ENCODE measurements around the gene ITK. TPM values are rescaled to one million over a fixed set of nuclear protein-coding genes. Genes with fewer than 3 reads are reported as not detected.

The ITK gene
- total and polyA plus RNA-seq, 10 donors: 5.6 to 81.1 (median 39.9) TPM

DNA sequence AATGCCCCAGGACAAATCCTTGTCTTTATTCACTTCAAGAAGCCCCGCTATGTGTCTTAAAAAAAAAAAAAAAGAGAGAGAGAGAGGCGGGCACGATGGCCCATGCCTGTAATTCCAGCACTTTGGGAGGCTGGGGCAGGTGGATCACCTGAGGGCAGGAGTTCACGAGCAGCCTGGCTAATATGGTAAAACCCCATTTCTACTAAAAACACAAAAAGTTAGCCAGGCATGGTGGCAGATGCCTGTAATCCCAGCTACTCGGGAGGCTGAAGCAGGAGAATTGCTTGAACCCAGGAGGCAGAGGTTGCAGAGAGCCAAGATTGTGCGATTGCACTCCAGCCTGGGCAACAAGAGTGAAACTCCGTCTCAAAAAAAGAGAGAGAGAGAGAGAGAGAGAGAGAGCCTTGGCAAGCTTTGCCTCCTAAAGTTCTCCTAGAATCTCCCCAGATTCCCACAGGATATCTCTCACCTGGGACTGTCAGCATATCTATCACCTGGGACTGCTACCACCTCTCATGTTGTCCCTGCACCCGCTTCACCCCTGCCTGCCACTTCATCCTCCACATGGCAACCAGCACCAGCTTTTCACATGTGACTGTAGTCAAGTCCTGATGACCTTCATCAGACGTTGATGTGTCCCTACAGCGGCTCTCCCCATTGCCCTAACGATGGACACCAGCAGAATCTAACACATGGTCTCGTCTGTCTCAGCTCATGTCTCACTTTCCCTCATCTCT lies 5.8 kb downstream of the ITK start:
- H3K4me3 ChIP-seq: peak overlapping the region in 3 of 8 donors; percentile 13 to 65 (median 36)
- intact Hi-C loops (cut with DNase I; ENCODE audit: low total_unique reads): no loop called here
- 75 to 82% (median 79%) methylated on average over 12 of the region's 12 CpGs for WGBS, 5 donors
- H3K9me3 ChIP-seq: no peaks in the 10 kb centered on the region
- no peaks in the 10 kb centered on the region for H3K27me3 ChIP-seq (replicated peaks in 1 of 7)
- H3K4me1 ChIP-seq: peaks cover 0 to 46% (median 0%) of the 10 kb centered on the region in 6 donors
- DNase-seq: no peak
- H3K27ac ChIP-seq: peak overlapping the region in 3 of 8 donors; percentile 5 to 84 (median 78)
- no peaks in the 10 kb centered on the region for H3K36me3 ChIP-seq
- TF ChIP-seq, protein P1, sequence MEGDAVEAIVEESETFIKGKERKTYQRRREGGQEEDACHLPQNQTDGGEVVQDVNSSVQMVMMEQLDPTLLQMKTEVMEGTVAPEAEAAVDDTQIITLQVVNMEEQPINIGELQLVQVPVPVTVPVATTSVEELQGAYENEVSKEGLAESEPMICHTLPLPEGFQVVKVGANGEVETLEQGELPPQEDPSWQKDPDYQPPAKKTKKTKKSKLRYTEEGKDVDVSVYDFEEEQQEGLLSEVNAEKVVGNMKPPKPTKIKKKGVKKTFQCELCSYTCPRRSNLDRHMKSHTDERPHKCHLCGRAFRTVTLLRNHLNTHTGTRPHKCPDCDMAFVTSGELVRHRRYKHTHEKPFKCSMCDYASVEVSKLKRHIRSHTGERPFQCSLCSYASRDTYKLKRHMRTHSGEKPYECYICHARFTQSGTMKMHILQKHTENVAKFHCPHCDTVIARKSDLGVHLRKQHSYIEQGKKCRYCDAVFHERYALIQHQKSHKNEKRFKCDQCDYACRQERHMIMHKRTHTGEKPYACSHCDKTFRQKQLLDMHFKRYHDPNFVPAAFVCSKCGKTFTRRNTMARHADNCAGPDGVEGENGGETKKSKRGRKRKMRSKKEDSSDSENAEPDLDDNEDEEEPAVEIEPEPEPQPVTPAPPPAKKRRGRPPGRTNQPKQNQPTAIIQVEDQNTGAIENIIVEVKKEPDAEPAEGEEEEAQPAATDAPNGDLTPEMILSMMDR (IDR thresholded peaks at IDR 0.05 in 8 of 11, conservative IDR thresholded peaks at IDR 0.05 in 3 of 11): no peak
- TF ChIP-seq POLR2A (IDR thresholded peaks at IDR 0.05) (no peak), POLR2AphosphoS5 (IDR thresholded peaks at IDR 0.05) (no peak)

DNA sequence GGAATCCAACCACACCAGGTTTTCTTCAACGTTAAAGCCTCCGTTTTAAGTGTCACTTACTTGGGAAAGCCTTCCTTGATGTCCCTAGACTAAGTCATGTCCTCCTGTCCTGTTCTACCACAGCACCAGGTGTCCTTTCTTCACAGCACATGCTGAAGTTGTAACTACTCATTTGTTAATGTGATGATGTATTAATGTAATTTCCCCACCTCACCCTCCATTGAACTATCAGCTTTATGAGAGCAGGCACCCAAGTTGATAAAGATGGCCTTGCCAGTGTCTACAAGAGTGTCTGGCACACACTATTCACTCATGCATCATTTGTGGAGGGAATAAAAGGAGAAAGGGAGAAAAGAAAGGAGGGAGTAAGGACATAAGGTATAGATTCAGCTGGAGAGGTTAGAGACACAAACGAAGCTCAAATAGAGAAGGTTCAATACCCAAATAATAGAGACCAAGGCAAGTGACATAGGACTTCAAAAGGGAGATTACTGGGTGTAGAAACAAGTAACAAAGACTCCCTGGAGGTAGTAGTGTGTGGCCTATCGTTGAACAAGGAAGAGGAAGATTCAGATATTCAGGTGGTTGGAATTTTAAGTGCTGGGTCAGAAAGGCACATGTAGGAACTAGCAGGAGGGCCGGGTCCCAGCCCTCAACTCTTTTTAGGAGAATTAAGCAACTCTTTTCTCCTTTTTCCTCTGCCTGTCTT lies 6.6 kb downstream of the ITK start:
- H3K27ac ChIP-seq: peak overlapping the region in 4 of 8 donors; percentile 3 to 84 (median 42)
- no peaks in the 10 kb centered on the region for H3K27me3 ChIP-seq (replicated peaks in 1 of 7)
- peaks cover 0 to 46% (median 0%) of the 10 kb centered on the region in 6 donors for H3K4me1 ChIP-seq
- peaks cover 0 to 1% (median under 1%) of the 10 kb centered on the region in 8 donors for H3K9me3 ChIP-seq
- TF ChIP-seq POLR2A (IDR thresholded peaks at IDR 0.05) (no peak), POLR2AphosphoS5 (IDR thresholded peaks at IDR 0.05) (no peak)
- TF ChIP-seq, protein P1 (IDR thresholded peaks at IDR 0.05 in 8 of 11, conservative IDR thresholded peaks at IDR 0.05 in 3 of 11): no peak
- intact Hi-C loops (cut with DNase I; ENCODE audit: low total_unique reads): no loop called here
- DNase-seq: no peak
- 66 to 75% (median 70%) methylated on average over 5 of the region's 5 CpGs for WGBS, 5 donors
- H3K36me3 ChIP-seq: no peaks in the 10 kb centered on the region
- H3K4me3 ChIP-seq: peak overlapping the region in 4 of 8 donors; percentile 4 to 65 (median 20)

DNA sequence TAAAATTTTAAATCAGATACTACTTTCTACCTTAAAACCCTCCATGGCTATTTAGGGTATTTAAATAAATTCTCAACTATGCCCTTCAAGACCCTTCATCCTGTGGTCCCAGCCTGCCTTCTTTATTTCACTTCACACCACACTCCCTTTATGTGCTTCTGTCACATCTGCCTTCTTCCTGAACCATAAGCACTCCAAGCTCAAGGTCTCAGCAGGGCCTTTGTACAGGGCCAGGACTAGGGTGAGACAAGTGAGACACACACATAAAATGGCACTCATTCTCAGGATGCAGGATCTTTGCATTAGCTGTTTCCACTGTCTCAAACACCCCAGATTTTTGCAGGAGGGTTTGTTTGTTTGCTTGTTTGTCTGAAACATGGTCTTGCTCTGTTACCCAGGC lies 7.6 kb downstream of the ITK start:
- Histone ChIP-seq H3K4me1 (peaks cover 0 to 50% (median 0%) of the 10 kb centered on the region in 6 donors), H3K36me3 (no peaks in the 10 kb centered on the region), H3K4me3 (peak overlapping the region in 3 of 8 donors; percentile 2 to 65 (median 19)), H3K27ac (peak overlapping the region in 2 of 8 donors; percentile 78 to 84), H3K27me3 (replicated peaks in 1 of 7) (no peaks in the 10 kb centered on the region), H3K9me3 (peaks cover 0 to 10% (median 6%) of the 10 kb centered on the region in 8 donors)
- intact Hi-C loops (cut with DNase I; ENCODE audit: low total_unique reads): no loop called here
- TF ChIP-seq POLR2A (IDR thresholded peaks at IDR 0.05) (no peak), POLR2AphosphoS5 (IDR thresholded peaks at IDR 0.05) (peak in 1 of 3 donors; percentile 19)
- TF ChIP-seq, protein P1 (IDR thresholded peaks at IDR 0.05 in 8 of 11, conservative IDR thresholded peaks at IDR 0.05 in 3 of 11): no peak
- no peak for DNase-seq

DNA sequence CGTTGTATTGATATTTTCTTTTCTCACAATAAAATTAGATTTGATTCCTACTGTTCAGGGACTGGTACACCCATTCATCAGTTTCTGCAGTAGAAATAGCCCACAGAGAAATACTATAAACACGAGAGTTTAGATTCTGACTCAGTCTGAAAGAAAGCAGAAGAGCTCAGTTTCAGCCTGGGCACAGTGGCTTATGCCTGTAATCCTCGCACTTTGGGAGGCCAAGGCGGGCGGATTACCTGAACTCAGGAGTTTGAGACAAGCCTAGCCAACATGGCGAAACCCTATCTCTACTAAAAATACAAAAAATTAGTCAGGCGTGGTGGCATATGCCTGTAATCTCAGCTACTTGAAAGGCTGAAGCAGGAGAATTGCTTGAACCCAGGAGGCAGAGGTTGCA lies 8.6 kb downstream of the ITK start:
- H3K4me1 ChIP-seq: peaks cover 0 to 50% (median under 1%) of the 10 kb centered on the region in 6 donors
- 78 to 88% (median 82%) methylated on average over 7 of the region's 7 CpGs for WGBS, 5 donors
- intact Hi-C loops (cut with DNase I; ENCODE audit: low total_unique reads): no loop called here
- peak overlapping the region in 4 of 8 donors; percentile 3 to 84 (median 74) for H3K27ac ChIP-seq
- no peaks in the 10 kb centered on the region for H3K27me3 ChIP-seq (replicated peaks in 1 of 7)
- H3K36me3 ChIP-seq: no peaks in the 10 kb centered on the region
- H3K4me3 ChIP-seq: peak overlapping the region in 3 of 8 donors; percentile 3 to 65 (median 19)
- TF ChIP-seq, protein P1 (IDR thresholded peaks at IDR 0.05 in 8 of 11, conservative IDR thresholded peaks at IDR 0.05 in 3 of 11): no peak
- no peak for TF ChIP-seq POLR2A (IDR thresholded peaks at IDR 0.05)
- TF ChIP-seq POLR2AphosphoS5 (IDR thresholded peaks at IDR 0.05): no peak
- no peak for DNase-seq
- peaks cover 0 to 10% (median 6%) of the 10 kb centered on the region in 8 donors for H3K9me3 ChIP-seq

All from spleen (tissue), 11 donors.